Tongue (tissue), 2 donors: ENCODE results near the gene SLC4A1. TPM values are rescaled to one million over a fixed set of nuclear protein-coding genes. Genes with fewer than 3 reads are reported as not detected.

Source experiments
- DNase-seq: peaks from one replicate; pipeline ENCODE4 v3.0.0-alpha.2; 2015
- total RNA-seq: library from RNA; depleted of rRNA; stranded (reverse); fragments of >200 nt; gene quantifications from one replicate; pipeline ENCODE4 v1.2.3, GENCODE V29; 2014

The SLC4A1 gene
- total RNA-seq, 1 donor from 2014 or later = 27.7 TPM

DNA sequence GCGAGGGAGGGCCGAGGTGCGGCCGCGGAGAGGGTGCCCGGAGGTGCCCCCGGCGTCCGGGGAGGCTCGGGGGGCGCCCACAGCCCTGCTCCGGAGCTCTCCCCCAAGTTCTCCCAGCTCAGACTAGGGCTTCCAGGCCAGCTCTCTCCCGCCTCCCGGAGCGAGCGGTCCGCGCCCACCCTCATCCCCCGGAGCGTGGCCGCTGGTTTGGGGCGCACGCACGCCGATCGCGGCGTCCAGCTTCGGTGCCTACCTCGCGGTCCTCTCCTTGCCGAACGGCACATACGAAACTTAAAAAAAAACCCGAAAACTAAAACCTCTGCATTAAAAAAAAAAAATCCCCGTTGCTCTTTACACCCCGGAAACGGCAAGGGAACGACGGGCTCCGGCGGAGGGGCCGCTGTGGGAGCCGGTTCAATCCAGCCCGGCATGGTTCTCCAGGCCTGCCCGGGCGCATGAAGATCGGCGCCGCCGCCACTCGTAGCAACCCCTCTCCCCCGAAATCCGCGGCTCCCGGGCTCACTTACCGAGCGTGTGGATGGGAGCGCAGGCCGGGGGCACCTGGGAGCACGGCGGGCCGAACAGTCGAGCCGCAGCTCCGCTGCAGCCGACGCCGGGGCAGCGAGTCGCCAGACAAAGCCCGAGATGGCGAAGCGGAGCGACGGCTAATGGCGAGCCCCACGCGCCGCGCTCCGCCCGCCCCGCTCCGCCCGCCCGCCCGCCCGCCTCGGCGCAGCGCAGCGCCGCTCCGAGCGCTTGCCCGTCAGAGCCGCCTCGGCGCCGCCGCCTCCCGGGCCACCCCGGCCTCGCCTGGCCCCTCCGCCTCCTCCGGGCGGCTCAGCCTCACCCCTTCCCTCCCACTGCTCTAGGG, 47.5 kb downstream of the SLC4A1 start:
- peak; percentile 73 for DNase-seq

DNA sequence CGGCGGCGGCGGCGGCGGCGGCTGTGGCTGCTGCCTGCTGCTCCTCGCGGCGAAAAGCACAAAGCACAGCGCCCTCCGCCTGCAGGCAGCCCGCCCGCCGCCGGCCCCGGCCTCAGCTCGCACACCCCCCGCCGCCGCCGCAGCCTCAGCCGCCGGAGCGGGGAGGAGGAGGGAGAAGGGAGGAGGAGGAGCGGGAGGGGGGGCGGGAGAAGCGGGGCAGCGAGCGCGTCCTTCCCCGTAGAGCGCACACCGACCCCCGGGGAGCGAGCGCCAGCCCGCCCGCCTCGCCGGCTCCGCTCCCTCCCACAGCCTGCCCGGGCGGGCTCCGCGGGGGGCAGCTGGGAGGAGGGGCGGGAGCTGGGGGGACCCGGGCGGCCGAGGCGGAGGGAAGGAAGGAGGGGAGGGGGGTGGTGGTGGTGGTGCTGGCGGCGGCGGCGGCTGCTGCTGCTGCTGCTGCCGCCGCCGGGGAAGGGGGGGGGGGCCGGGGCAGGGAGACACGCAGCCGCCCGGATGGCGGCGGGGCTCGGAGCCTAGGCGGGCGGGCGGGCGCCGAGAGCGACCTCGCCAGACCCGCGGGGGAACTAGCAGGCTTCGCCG, 48.2 kb downstream of the SLC4A1 start, which contains the start of gene UBTF:
TSS of gene UBTF (minus strand) at position 60 of the 597 bp plus-strand sequence. CDS start 1,446 bp downstream, outside the sequence.
- peak; percentile 89 for DNase-seq

DNA sequence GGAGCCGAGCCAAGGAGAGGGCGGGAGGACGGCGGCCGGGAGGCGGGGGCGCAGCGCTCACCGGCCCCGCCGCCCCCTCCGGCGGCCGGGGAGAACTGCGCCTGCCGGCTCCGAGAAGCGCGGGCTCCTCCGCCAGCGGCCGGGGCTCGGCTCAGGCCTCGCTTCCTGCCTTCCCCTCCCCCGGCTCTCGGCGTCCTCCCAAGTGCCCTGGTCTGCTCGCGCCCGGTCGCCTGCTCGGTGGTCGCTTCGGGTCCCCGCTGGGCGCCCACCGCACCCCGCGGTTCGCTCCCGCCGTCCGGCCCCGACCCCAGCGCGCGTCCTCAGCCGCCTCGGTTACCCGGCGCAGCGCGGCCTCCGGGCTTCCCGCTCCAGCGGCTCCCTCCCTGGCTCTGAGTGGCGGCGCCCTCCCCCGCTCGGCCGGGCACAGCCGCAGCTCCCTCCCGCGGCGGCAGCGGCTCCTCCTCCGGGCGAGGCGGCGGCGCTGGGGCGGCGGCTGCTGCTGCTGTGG, 48.8 kb downstream of the SLC4A1 start:
- peak; percentile 85 for DNase-seq

DNA sequence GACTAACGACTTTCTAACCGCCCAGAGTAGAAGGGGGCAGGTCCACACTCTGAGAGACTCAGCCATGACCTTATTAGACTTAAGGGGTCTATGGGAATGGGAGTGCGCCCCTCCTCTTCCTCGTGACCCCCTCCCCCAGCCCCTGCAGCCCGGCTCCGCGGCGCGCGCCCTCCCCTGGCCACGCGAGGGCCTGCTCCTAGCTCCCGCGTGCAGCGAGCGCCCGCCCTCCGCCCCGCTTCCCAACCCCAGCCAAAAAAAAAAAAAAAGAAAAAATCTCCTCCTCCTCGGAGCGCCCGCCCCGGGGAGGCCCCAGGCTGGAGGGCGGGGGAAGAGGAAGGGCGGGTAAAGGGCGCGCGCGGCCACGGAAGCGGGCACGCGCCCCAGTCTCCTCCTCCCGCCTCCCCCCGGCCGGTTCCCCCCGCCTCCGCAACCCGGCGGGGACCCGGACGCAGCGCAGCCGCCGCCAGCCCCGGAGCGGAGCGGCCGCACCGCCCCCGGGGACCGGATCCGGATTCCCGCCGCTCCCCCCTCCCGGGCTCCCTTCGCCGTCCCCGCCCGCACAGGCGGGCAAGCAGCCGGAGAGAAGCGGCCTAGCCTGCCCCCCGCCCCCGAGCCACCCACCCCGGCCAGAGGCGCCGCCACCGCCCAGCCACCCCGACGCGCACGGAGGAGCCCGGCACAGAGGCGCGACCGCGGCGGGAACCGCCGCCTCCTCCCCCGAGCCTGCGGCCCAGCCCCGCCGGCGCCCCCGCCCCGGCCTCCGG, 49.4 kb downstream of the SLC4A1 start:
- DNase-seq = peak; percentile 98

DNA sequence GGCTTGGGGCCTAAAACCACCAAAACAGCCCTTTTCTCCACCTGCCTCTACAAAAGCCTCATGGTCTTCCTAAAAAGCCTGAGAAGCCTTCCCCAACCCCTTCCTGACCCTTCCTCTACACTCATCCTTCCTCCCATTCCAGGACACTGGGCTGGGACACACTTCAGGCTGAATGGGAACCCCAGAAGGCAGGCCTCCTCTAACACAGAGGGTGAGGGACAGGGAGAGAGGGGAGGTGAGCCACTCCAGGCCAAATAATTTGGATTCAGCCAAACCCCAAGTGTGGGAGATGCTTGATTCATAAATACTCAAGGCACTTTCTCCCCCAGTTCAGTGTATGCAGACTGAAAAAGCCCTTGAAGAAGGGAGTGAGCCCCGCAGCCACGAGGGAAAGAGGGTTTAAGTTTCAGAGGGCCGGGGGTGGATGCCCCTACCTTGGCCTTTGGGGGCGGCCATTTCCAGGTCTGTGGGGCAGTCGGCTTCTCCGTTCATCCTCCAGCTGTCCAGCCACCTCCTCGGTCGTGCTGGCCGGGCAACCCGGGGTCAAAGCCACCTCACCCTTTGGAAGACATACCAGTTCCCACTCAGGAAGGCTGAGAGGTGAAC, 50.1 kb downstream of the SLC4A1 start:
- no peak for DNase-seq

DNA sequence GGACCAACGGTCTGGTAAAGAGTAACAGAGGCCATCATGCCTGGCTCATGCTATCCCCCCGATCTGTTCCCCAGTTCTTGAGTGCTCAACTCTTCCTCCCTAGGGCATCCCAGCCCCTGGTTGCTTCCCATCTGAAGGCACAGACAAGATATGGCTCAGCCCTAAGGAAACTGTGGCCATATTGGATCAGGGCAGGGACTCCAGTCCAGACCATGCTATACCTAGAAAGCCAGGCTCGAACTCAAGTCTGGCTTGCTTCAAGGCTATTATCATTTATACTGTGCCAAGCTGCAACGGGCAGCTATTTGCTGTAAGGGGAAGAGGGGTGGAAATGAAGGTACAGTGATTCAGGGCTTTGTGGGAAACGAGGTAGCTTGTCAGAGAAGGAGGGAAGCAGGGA, 51.2 kb downstream of the SLC4A1 start:
- DNase-seq = no peak

DNA sequence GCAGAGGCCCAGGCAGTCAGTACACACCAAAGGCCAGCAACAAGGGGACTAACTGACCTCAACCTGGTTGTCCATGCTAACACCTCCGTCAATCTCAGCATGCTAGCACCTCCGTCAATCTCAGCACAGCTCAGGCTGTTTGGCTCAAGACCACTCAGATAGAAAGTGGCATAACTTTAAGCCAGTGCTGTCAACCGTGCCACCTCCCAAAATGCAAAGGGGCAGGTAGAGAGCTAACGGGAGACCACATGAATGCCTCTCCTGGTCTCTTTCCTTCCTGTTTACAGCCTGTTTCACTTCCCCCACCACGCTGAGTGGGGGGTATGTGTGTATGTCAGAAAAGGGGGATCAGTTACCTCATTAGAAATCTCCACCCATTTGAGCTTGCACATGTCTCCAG, 51.8 kb downstream of the SLC4A1 start:
- no peak for DNase-seq

DNA sequence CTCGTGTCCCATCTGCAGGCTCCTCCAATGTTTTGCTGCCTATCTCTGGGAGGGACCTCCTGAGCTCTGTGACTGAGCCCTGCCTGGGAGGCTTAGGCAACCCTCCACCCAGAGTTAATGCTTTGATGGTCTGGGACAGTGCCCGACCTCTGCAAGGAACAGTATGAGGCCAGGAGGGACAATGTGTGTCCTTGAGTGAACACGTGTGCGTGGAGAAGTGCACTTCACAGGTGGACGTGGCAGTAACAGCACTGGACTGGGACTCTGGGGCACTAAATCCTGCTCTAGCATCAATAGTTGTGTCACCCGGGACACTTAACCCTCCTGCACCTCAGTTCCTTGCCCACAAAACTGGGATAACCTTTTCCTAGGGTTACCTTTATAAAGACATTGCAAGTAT, 53.0 kb downstream of the SLC4A1 start:
- no peak for DNase-seq

DNA sequence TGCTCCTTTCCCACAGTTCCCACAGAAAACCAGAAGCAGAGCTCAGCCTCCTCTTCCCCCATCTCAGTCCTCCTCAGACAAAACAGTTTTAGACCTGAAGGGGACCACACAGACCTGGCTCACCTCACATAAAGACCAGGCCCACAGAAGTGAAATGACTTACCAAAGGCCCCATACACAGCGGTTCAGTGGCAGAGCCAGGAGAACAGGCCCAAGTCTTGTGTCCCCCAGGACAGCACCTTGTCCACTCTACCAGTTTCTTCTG, 53.8 kb downstream of the SLC4A1 start:
- DNase-seq = no peak

DNA sequence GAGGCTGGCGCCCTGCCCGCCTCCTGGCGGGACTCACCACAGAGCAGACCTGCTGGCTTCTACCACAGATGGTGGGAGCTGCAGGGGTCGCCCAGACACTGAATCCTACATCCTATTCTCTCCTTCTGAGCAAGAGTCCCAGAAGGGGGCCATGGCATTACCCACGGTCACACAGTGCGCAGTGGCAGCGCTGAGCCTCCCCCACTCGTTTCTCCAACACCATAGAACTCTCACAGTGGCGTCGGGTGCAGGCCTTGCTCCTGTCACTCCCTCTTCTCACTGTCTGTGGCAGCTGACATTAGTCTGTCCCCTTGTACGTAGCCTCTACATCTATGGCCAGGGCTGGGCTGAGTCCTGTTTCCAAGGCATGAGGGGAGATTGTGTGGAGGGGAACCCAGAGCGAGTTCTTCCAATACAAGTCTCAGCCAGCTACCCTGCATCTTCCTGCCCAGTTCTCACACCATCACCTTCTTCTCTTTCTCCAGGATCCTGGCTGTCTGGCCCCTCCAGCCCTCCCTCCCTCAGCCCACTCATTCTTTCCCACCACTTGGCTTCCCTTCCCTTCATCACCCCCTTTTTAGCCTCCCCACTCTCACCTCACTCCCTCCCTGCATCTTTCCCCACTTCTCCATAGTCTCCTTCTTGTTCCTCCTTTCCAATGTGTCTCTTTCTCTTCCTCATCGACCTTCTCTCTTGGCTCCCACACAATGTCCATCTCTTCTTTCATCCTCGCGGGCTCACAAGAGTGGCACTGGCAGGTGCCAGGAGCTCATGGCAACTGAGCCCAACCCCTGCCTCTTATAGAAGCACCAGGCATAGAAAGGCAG, 54.3 kb downstream of the SLC4A1 start:
- DNase-seq = no peak

DNA sequence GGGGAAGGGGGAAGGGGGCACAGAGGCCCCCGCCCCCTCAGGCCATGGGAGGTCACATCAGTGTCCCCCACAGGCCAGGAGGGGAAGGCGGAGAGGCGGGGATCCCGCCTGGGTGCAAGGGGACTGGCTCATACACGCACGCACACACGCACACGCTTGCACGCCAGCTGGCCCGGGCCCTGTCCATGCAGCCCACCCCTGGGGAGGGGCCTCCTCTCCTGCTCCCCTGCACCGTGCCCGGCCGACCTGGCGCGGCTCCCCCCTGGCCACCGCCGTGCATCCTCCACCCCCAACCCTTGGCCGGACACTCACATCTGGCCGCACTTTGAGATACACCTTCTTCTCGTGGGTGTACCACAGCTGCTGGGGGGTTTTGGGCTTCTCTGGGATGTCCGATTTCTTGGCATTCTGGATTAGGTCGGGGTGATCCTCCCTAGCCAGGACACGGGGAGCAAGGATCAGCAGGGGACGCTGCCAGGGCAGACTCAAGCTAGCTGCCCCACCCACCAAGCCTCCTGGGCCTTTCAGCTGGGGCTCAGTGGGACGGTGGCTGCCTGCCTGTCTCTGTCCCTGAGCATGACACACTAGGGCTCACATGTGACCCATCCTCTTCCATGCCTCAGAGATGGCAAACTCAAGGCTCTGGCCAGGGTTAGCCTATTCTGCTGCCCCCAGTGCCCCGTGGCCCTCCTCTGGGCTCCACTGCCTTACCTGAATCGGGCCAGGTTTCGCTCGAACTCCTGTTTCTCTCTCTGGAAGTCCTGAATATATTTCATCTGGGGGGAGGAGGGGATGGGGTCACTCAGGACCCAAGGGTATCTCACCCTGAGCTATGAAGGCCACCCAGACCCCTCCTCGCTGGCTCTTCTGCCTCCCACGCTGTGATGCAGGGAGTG, 55.2 kb downstream of the SLC4A1 start:
- no peak for DNase-seq

DNA sequence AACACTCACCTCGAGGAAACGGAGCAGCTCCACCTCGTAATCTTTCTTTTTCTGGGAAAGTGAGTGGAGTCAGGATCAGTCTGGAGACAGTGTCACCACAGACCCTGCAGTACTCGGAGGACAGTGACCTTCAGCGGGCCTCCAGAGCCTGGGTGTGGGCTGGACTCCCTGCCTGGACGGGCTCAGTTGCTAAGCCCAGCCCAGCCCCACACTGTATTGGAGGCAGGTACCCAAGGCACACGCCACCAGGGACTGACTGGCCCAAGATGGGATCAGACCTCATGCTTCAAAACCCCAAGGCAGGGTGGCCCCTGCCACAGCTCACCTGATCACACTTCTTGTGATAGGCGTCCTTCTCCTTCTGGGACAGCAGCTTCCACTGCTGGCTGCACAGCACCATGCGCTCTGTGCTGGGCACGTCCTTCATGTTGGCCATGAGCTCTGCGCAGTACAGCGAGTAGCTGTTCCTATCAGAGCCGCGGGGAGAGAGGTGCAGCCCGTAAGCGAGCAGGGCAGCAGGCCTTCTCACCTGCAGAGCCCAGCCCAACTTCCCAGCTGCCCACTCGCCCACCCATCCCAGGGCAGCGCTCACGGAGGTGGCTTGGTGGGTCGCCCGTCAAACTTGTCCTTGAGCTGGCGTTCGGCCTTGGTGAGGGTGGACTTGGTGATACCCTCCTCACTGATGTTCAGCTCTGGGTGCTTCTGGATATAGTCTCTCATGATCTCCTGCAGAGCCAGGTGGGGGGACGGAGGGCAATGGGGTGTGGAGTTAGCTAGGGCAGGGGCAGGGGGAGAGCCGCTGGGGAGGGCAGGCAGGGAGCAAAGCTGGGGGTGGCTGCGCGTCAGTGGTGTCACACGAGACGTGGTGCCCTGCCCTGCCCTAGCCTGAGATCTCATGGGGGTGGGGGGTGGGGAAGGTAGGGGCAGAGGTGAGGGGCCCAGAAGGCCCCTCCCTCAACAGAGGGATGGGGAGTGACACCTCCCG, 56.4 kb downstream of the SLC4A1 start:
- no peak for DNase-seq

DNA sequence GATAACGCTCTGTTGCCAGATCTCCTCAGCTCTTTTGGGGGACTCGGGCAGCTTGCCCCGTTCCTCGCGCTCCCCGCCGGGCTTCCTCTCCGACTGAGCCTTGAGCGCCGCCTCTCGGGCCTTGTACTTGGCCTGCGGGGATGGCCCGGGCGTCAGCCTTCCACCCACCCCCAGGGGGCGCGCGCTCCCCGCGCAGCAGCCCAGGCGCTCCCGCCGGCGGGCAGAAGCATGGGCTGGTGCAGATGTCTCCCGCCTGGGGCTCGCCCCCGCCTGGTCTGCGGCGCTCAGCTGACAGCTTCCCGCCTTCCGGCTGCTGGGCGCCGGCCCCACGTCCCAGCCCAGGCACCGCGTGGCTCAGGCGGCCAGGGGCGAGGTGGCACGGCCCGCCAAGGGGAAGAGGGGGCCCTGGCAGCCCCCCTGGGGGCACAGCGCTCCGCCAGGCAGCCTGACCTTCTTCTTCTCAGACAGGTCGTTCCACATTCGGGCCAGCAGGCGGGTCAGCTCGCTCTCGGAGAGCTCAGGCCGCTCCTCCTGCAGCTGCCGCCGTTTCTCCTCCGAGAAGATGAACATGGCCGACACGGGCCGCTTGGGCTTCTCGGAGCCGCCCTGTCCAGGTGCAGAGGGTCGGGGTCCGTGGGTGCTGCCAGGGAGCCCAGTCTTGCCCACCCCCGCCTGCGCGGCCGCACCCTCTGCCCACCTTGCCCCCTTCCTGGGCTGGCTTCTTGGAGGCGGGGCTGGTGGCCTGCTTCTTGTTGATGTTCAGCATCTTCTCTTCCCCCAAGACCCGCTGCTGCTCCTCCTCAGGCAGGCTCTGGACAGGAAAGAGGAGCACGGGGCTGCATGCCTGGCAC, 57.4 kb downstream of the SLC4A1 start:
- peak; percentile 92 for DNase-seq

DNA sequence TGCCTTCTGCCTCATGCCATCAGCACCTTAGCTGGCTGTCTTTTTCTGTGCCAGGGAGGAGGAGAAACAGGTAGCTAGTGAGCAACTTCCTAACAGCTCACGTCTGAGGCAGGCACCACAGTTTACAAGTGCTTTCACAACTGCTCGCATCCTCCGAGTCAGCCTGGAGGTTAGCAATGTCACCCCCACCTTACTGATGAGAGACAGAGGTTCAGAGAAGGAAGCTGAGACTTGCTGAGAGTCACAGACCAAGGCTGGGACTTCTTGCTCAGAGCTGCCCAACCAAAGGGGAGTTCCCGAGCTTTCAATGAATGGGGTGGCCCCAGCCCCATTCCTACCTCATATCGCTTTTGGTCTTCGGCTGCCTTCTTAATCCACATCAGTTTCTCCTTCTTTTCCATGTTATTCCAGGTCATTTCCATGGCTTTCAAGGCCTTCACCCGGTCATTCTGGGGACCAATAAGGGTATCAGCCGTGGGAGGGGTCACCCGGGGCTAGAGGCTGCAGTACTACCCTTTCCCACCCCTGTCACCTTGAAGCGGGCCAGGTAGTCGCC, 58.1 kb downstream of the SLC4A1 start:
- no peak for DNase-seq

DNA sequence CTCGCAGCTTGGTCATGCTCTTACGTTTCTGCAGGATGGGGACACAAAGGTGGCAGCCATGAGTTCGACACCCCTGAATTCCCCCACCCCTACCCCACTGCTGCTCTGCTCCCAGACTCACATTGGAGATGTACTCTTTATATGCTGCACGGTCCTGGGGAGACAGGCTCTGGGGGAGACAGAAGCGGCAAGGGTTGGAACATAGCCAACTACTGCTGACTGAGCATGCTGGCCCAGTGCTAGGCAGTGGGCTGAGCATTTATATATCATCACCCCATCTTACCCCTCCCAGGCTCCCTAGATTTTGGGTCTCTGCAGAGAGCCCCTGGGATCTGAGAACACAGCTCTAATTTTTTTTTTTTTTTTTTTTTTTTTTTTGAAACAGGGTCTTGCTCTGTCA, 60.2 kb downstream of the SLC4A1 start:
- no peak for DNase-seq

DNA sequence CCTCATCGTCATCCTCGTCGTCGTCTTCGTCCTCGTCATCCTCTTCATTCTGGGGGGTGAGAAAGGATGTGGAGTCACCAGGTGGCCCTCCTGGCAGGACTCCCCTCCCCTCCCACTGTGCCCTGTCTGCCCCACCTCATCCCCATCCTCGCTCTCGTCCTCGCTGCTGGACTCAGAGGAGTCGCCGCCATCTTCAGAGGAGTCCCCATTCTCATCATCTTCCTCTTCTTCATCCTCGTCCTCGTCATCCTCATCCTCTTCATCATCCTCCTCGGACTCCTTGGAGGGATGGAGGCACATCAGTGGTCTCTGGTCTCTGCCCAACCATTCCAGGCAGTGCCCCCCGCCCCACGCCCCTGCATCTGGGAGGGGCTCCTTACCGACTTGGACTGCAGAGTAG, 60.6 kb downstream of the SLC4A1 start:
- no peak for DNase-seq

DNA sequence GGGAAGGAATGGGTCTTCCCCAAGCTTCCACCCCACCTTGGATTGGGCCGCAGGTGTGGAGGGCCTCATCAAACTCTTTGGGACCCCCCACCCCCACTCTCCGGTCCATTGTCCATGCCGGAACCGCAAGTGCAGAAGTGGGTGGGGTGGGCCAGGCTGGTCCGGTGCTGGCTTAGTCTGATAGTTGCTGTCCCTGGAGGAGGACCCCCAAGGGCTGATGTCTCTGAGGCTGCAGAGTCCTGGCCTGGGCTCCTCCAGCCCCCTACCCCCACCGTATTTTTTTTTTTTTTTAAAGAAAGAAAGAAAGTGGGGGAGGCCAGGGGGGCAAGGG, 61.1 kb downstream of the SLC4A1 start:
- DNase-seq = no peak
